Measurements from ENCODE around the gene PRDM5. TPM values are rescaled to one million over a fixed set of nuclear protein-coding genes. Genes with fewer than 3 reads are reported as not detected.

PRDM5 gene
- total RNA-seq, 2 experiments from 2014 or later = 0.14 to 0.22 TPM

- TF ChIP-seq, protein P1, sequence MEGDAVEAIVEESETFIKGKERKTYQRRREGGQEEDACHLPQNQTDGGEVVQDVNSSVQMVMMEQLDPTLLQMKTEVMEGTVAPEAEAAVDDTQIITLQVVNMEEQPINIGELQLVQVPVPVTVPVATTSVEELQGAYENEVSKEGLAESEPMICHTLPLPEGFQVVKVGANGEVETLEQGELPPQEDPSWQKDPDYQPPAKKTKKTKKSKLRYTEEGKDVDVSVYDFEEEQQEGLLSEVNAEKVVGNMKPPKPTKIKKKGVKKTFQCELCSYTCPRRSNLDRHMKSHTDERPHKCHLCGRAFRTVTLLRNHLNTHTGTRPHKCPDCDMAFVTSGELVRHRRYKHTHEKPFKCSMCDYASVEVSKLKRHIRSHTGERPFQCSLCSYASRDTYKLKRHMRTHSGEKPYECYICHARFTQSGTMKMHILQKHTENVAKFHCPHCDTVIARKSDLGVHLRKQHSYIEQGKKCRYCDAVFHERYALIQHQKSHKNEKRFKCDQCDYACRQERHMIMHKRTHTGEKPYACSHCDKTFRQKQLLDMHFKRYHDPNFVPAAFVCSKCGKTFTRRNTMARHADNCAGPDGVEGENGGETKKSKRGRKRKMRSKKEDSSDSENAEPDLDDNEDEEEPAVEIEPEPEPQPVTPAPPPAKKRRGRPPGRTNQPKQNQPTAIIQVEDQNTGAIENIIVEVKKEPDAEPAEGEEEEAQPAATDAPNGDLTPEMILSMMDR (IDR thresholded peaks at IDR 0.05) = no peak
- H3K4me1 Mint-ChIP-seq (ENCODE audit: low read depth) = no peaks in the 10 kb centered on the region
- H3K4me3 ChIP-seq (ENCODE audit: low read length) = no peak overlapping the region
- no peaks in the 10 kb centered on the region for H3K4me1 ChIP-seq (ENCODE audit: insufficient read depth, low read length)
- no peak overlapping the region for H3K27ac Mint-ChIP-seq
- DNase-seq (no peak), ATAC-seq (ENCODE audit: poor library complexity) (no peak)
- no peaks in the 10 kb centered on the region for H3K36me3 Mint-ChIP-seq (ENCODE audit: low read depth)
- ChIA-PET CTCF (interaction anchor here (0.6 kb wide), 1 partner anchor 644 kb away, joined by 3 read pairs; no protein-coding TSS in a partner anchor), POLR2A (no interaction called here)
- H3K27ac ChIP-seq (ENCODE audit: low read depth in 1 of 2, low read length in 2 of 2) = no peak overlapping the region
- no peaks in the 10 kb centered on the region for H3K9me3 Mint-ChIP-seq
- no peak overlapping the region for H3K4me3 Mint-ChIP-seq
- no peaks in the 10 kb centered on the region for H3K36me3 ChIP-seq (ENCODE audit: insufficient read depth, low read length)
- H3K9me3 ChIP-seq (ENCODE audit: control insufficient read depth in 1 of 2, insufficient read depth in 1 of 2, low read length in 2 of 2) = no peaks in the 10 kb centered on the region
- H3K27me3 ChIP-seq (ENCODE audit: control insufficient read depth in 1 of 2, insufficient read depth in 2 of 2, low read length in 2 of 2) = no peaks in the 10 kb centered on the region
- H3K27me3 Mint-ChIP-seq = no peaks in the 10 kb centered on the region
- intact Hi-C loops (cut with DNase I, micrococcal nuclease) = loop anchor here in 1 of 2 experiments (5.0 kb wide), 2 partner anchors 328 to 583 kb away; no protein-coding TSS in a partner anchor
Observed at GRCh38 chr4:120723986-120724385, 198.5 kb downstream of the PRDM5 start.

DNA sequence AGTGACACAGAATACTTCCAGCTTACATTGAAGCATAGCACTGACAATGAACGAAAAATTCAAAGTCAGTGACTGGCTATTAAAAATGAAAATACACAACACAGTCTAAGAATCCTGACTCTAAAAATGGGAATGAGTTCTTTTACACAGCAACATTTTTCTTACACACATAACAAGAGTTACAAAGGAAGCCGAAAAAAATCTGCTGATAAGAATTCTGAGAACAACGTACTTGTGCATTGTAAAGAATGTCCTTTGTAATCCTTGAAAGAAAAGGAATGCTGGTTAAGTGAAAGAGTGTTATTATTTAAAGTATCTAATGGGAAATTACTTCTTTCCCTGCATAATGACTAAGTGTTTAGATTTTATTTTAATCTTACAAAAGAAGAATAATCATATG is 199.4 kb downstream of the PRDM5 start:
- H3K27ac ChIP-seq (ENCODE audit: low read depth in 1 of 2, low read length in 2 of 2) = no peak overlapping the region
- no peaks in the 10 kb centered on the region for H3K4me1 ChIP-seq (ENCODE audit: insufficient read depth, low read length)
- no peaks in the 10 kb centered on the region for H3K9me3 ChIP-seq (ENCODE audit: control insufficient read depth in 1 of 2, insufficient read depth in 1 of 2, low read length in 2 of 2)
- no peak for ATAC-seq (ENCODE audit: poor library complexity)
- Mint-ChIP-seq H3K27me3 (no peaks in the 10 kb centered on the region), H3K4me3 (no peak overlapping the region), H3K4me1 (ENCODE audit: low read depth) (no peaks in the 10 kb centered on the region), H3K36me3 (ENCODE audit: low read depth) (no peaks in the 10 kb centered on the region), H3K9me3 (no peaks in the 10 kb centered on the region), H3K27ac (no peak overlapping the region)
- ChIA-PET POLR2A (no interaction called here), CTCF (no interaction called here)
- H3K27me3 ChIP-seq (ENCODE audit: control insufficient read depth in 1 of 2, insufficient read depth in 2 of 2, low read length in 2 of 2) = no peaks in the 10 kb centered on the region
- no peaks in the 10 kb centered on the region for H3K36me3 ChIP-seq (ENCODE audit: insufficient read depth, low read length)
- TF ChIP-seq, protein P1 (IDR thresholded peaks at IDR 0.05) = no peak
- DNase-seq = no peak
- intact Hi-C loops (cut with DNase I, micrococcal nuclease) = loop anchor here in 1 of 2 experiments (5.0 kb wide), 2 partner anchors 329 to 584 kb away; no protein-coding TSS in a partner anchor
- no peak overlapping the region for H3K4me3 ChIP-seq (ENCODE audit: low read length)

- no peak overlapping the region for H3K27ac Mint-ChIP-seq
- Histone ChIP-seq H3K4me1 (ENCODE audit: insufficient read depth, low read length) (no peaks in the 10 kb centered on the region), H3K27me3 (ENCODE audit: control insufficient read depth in 1 of 2, insufficient read depth in 2 of 2, low read length in 2 of 2) (no peaks in the 10 kb centered on the region), H3K9me3 (ENCODE audit: control insufficient read depth in 1 of 2, insufficient read depth in 1 of 2, low read length in 2 of 2) (no peaks in the 10 kb centered on the region), H3K4me3 (ENCODE audit: low read length) (no peak overlapping the region), H3K27ac (ENCODE audit: low read depth in 1 of 2, low read length in 2 of 2) (no peak overlapping the region), H3K36me3 (ENCODE audit: insufficient read depth, low read length) (no peaks in the 10 kb centered on the region)
- H3K27me3 Mint-ChIP-seq = no peaks in the 10 kb centered on the region
- ATAC-seq (ENCODE audit: poor library complexity) = no peak
- H3K9me3 Mint-ChIP-seq = no peaks in the 10 kb centered on the region
- no peak for DNase-seq
- ChIA-PET POLR2A (no interaction called here), CTCF (no interaction called here)
- no peaks in the 10 kb centered on the region for H3K36me3 Mint-ChIP-seq (ENCODE audit: low read depth)
- H3K4me3 Mint-ChIP-seq = no peak overlapping the region
- no peaks in the 10 kb centered on the region for H3K4me1 Mint-ChIP-seq (ENCODE audit: low read depth)
- TF ChIP-seq, protein P1 (IDR thresholded peaks at IDR 0.05) = no peak
- intact Hi-C loops (cut with DNase I, micrococcal nuclease) = loop anchor here in 1 of 2 experiments (5.0 kb wide), 2 partner anchors 330 to 585 kb away; no protein-coding TSS in a partner anchor
Observed at GRCh38 chr4:120722655-120723054, 199.9 kb downstream of the PRDM5 start.

Measured in CD4-positive, alpha-beta T cell (primary cell).